Measurements from ENCODE around the gene ISX. TPM values are rescaled to one million over a fixed set of nuclear protein-coding genes. Genes with fewer than 3 reads are reported as not detected.

The ISX gene
- total RNA-seq, 1 donor from 2014 or later: not detected

GRCh38 chr22:35113341-35113740, 47.4 kb downstream of the ISX start:
- DNase-seq: no peak

DNA sequence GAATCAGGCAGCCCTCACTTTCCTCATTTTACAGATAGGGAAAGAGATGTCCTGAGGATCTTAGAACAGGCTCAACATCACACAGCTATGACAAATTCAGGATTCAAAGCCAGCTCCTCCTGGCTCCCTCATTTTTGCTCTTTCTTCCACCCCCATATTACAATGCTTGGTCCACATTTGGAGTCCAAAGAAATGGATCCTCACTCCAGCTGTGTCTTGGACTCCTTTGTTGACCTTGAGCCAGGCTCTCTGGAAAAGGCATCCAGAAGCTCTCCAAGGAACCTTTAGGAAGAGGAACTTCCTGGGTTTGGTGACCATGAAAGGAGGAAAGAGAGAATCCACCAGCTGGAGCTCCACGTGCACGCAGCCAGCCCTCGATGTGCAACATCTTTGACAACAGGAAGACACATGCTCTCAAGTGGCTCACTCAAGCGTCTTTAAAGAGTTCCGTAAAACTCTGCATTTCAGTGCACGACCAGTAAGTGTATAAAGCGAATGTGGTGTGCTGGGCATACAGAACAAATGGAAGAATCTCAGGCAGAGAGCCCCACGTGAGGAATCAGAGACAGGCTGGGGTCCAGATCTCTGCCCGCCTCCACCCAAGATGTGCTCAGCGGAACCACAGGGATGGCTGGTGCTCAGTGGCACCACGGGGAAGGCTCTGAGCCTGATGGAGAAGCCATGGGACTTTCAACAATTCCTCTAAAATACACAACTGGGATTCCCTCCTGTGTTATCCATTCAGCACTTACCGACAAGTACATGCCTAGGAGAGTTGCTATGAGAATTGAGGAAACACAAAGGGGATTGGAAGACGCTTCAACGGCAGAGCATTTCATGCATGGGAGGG, 48.4 kb downstream of the ISX start:
- no peak for DNase-seq

DNA sequence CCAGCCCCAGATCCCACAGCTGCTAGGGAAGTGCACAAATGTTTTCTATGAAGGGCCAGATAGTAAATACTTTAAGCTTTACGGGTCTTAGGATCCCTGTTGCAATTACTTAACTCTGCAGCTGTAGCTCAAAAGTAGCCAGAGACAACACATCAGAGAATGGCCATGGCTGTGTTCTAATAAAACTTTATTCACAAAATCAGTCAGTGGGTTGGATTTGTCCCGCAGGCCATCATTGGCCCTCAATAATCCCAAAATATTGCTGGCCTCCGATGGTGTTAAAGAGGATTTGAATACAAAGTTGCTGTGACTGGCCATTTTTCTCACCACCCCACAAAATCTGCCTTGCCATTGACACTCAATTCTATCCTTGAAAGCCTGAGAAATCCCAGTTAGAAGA, 49.6 kb downstream of the ISX start:
- DNase-seq: no peak

GRCh38 chr22:35116269-35116668, 50.3 kb downstream of the ISX start:
- DNase-seq: no peak

- DNase-seq: no peak
Observed at GRCh38 chr22:35116817-35117216, 50.9 kb downstream of the ISX start.

DNA sequence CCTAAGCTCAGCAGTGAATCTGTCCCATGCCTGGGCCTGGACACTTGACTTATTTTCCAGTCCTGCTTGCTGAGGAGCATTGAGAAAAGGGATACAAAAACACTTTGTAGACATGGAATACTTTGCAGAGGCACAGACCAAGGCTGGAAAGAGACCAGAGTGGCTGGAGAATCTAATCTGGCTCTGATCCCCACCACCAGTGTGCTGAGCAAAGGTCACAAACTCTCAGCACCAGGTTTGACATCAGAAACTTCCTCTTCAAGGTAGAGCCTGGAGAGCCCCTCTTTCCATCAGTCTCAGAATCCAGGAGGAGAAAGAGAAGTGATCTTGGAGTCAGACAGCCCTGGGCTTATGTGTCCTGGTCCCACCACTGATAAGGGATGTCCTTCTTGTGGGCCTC, 53.5 kb downstream of the ISX start:
- no peak for DNase-seq

GRCh38 chr22:35124691-35125219, 58.8 kb downstream of the ISX start:
- DNase-seq: no peak

- DNase-seq: no peak
Observed at GRCh38 chr22:35126993-35127392, 61.0 kb downstream of the ISX start.

DNA sequence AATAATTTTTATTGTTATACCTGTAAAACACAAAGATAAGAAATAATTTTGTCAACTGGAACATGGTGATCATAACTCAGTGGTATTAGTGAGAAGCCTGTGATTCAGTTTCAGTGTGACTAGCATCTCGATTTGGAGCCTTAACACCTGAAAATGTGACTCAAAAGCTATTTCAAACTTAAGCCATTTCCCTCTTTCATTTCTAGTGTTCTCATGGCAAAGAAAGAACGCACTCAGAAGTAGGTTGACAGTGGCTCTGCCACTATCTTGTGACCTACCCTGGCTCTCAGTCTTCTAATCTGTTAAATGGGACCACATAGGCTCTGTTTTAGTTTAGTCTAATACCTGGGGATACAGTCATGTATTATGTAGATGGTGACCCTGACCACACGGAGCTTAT, 62.7 kb downstream of the ISX start:
- DNase-seq: no peak

DNA sequence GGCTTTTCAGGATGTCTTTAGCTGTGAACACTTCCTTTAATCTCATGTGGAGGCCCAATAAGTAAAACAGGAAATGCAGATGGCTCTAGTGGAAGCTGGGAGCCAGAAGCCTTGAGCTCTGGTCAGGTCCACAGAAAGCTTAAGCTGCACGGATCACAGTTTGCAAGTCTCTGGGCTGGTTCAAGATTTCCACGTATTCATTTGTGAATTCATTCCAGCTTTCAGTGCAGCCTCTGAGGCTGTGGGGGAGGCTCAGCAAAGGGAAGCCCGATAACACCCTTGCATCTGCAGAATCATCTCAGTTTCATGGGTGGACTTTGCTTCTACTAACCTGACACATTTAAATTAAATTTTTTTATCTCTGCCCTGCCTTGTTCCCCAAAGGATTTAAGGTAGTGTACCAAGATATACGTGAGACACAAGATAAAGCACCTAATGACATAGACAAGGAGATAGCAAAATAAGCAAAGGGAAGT, 65.6 kb downstream of the ISX start:
- no peak for DNase-seq

GRCh38 chr22:35132568-35132967, 66.6 kb downstream of the ISX start:
- DNase-seq: no peak

DNA sequence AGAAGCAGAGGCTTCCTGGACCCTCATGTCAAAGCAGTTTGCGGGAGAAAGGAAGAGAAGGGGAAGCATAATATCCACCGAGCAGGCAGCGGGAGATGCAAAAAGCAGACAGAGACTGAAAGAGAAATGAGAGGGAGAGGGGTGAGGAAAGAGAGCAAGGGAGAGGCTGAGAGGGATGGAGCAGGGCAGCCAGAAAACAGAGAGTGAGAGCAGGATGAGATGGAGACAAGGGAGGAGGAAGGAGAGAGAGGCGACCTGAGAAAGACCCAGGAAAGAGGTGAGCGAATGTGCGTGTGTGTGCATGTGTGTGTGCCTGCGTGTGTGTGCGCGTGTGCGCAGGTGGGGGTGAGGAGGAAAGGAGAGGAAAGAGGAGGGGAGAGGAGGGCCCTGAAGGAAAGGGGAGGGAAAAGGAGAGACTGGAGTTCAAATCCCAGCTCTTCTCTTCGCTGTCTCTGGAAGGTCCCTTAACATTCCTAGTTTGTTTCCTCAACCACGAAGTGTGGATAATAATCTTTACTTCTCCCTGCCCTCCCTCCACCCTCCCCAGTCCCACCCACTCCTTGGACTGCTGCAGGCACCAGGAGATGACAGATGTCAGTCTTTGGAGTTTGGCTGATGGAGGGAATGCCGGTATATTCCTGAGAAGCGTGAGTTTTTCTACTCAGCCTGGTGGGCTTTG, 67.9 kb downstream of the ISX start:
- DNase-seq: no peak

GRCh38 chr22:35134637-35135036, 68.7 kb downstream of the ISX start:
- no peak for DNase-seq

DNA sequence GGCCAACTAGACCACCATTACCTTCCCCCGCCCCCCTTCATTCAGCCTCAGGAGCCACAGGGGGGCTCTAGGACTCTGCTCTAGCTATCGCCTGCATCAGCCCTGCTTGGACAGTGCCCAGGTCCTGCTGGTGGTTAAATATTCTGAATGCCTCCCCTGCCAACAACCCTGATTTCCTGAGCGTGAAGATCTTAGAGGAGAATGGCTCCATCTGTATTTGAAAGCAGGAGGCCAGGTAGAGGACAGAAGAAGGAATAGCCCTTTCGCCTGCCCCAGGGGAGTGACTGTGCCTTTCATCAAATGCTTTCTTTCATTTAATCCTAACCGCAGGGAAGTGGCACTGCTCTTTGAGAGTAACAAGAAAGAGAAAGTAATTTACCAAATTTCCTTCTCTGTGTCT, 69.2 kb downstream of the ISX start:
- no peak for DNase-seq

Other genes with a start within 250 kb of the ISX start
- 29.0 TPM for gene HMGXB4, start 191.3 kb downstream of the ISX start, total RNA-seq
- gene TOM1, start 233.7 kb downstream of the ISX start, total RNA-seq: 7.2 TPM